Neural crest cell (in vitro differentiated cells): Measurements from ENCODE around the gene SNX21. TPM values are rescaled to one million over a fixed set of nuclear protein-coding genes. Genes with fewer than 3 reads are reported as not detected.

ENCODE experiments used
- DNase-seq: peaks from one replicate; pipeline ENCODE4 v3.0.0; 2021; ENCODE audit warnings: low read depth, mixed read lengths, low spot score
- H3K27ac Mint-ChIP-seq: one replicate; pipeline ENCODE4 v1.8.0; 2021; ENCODE audit warnings: mild to moderate bottlenecking, mixed read lengths; ENCODE audit not compliant: unreplicated experiment
- H3K27me3 Mint-ChIP-seq: 2 replicates; pipeline ENCODE4 v1.8.0; 2021; ENCODE audit warnings: low read depth, mild to moderate bottlenecking, mixed read lengths
- H3K36me3 Mint-ChIP-seq: 2 replicates; pipeline ENCODE4 v1.8.0; 2021; ENCODE audit warnings: low read depth, mild to moderate bottlenecking, mixed read lengths
- H3K4me1 Mint-ChIP-seq: 2 replicates; pipeline ENCODE4 v1.8.0; 2021; ENCODE audit warnings: mixed read lengths
- H3K4me3 Mint-ChIP-seq: one replicate; pipeline ENCODE4 v1.8.0; 2021; ENCODE audit warnings: mild to moderate bottlenecking, mixed read lengths
- H3K9me3 Mint-ChIP-seq: 2 replicates; pipeline ENCODE4 v1.8.0; 2021; ENCODE audit warnings: mixed read lengths
- total RNA-seq: library from RNA; stranded (reverse); gene quantifications from 2 replicates; pipeline ENCODE4 v1.2.1, GENCODE V29; 2021
- TF ChIP-seq, protein P1 (sequence below): fragments of 200-600 bp; sonication (generic); conservative IDR thresholded peaks from 2 replicates; pipeline ENCODE4 v1.5.0; 2021; ENCODE audit warnings: antibody characterized with exemption, mild to moderate bottlenecking

Gene SNX21
- total RNA-seq, 1 donor from 2014 or later: 16.8 TPM

GRCh38 chr20:45882469-45883099 is 49.0 kb downstream of the SNX21 start:
- Mint-ChIP-seq H3K27ac (no peak overlapping the region), H3K4me3 (peak overlapping the region; percentile 86), H3K4me1 (peaks cover 20% of the 10 kb centered on the region), H3K9me3 (no peaks in the 10 kb centered on the region), H3K27me3 (no peaks in the 10 kb centered on the region), H3K36me3 (peaks cover 2% of the 10 kb centered on the region)
- DNase-seq: no peak
- TF ChIP-seq, protein P1, sequence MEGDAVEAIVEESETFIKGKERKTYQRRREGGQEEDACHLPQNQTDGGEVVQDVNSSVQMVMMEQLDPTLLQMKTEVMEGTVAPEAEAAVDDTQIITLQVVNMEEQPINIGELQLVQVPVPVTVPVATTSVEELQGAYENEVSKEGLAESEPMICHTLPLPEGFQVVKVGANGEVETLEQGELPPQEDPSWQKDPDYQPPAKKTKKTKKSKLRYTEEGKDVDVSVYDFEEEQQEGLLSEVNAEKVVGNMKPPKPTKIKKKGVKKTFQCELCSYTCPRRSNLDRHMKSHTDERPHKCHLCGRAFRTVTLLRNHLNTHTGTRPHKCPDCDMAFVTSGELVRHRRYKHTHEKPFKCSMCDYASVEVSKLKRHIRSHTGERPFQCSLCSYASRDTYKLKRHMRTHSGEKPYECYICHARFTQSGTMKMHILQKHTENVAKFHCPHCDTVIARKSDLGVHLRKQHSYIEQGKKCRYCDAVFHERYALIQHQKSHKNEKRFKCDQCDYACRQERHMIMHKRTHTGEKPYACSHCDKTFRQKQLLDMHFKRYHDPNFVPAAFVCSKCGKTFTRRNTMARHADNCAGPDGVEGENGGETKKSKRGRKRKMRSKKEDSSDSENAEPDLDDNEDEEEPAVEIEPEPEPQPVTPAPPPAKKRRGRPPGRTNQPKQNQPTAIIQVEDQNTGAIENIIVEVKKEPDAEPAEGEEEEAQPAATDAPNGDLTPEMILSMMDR: no peak

- DNase-seq: no peak
- H3K4me1 Mint-ChIP-seq: peaks cover 20% of the 10 kb centered on the region
- no peaks in the 10 kb centered on the region for H3K27me3 Mint-ChIP-seq
- H3K9me3 Mint-ChIP-seq: no peaks in the 10 kb centered on the region
- no peak overlapping the region for H3K27ac Mint-ChIP-seq
- peaks cover 2% of the 10 kb centered on the region for H3K36me3 Mint-ChIP-seq
- peak overlapping the region; percentile 86 for H3K4me3 Mint-ChIP-seq
- TF ChIP-seq, protein P1: no peak
These were observed 49.5 kb downstream of the SNX21 start for GRCh38 chr20:45883100-45883469.

GRCh38 chr20:45886590-45887345 is 53.2 kb downstream of the SNX21 start:
- Mint-ChIP-seq H3K27me3 (peaks cover 8% of the 10 kb centered on the region), H3K4me3 (peak overlapping the region; percentile 44), H3K4me1 (peaks cover 19% of the 10 kb centered on the region), H3K36me3 (peaks cover 2% of the 10 kb centered on the region), H3K27ac (no peak overlapping the region), H3K9me3 (no peaks in the 10 kb centered on the region)
- TF ChIP-seq, protein P1: no peak
- DNase-seq: no peak

- H3K9me3 Mint-ChIP-seq: no peaks in the 10 kb centered on the region
- DNase-seq: no peak
- peaks cover 20% of the 10 kb centered on the region for H3K4me1 Mint-ChIP-seq
- H3K27ac Mint-ChIP-seq: no peak within 1 kb of the TSS
- H3K4me3 Mint-ChIP-seq: peak within 1 kb of the TSS; percentile 51
- TF ChIP-seq, protein P1: no peak
- H3K36me3 Mint-ChIP-seq: peaks cover 2% of the 10 kb centered on the region
- H3K27me3 Mint-ChIP-seq: peaks cover 10% of the 10 kb centered on the region
These were observed 53.7 kb downstream of the SNX21 start, which contains the start of gene SPATA25 for GRCh38 chr20:45887346-45887715. Gene SPATA25, minus strand, starts transcription at chr20:45887622. Its CDS starts 32 bp downstream, at chr20:45887590.

- Mint-ChIP-seq H3K9me3 (no peaks in the 10 kb centered on the region), H3K27me3 (peaks cover 14% of the 10 kb centered on the region), H3K27ac (no peak overlapping the region), H3K4me1 (peaks cover 18% of the 10 kb centered on the region), H3K36me3 (peaks cover 2% of the 10 kb centered on the region), H3K4me3 (peak overlapping the region; percentile 51)
- no peak for DNase-seq
- TF ChIP-seq, protein P1: no peak
These were observed 55.1 kb downstream of the SNX21 start for GRCh38 chr20:45888681-45889080.
